HFFc6 (cell line): ENCODE results near the gene PRPF6. TPM values are rescaled to one million over a fixed set of nuclear protein-coding genes. Genes with fewer than 3 reads are reported as not detected.
A peak's percentile ranks its signal among the peaks of the same experiment; 100 is the strongest.

ENCODE experiments used
- DNase-seq: peaks from one replicate; pipeline ENCODE4 v3.0.0-alpha.2; 2018
- H3K27ac Mint-ChIP-seq: 2 replicates; pipeline ENCODE4 v1.8.0; 2020; ENCODE audit warnings: mild to moderate bottlenecking, mixed read lengths
- H3K27me3 Mint-ChIP-seq: 2 replicates; pipeline ENCODE4 v1.8.0; 2021; ENCODE audit warnings: mild to moderate bottlenecking, moderate library complexity, mixed read lengths; ENCODE audit not compliant: insufficient read depth
- H3K36me3 Mint-ChIP-seq: 2 replicates; pipeline ENCODE4 v1.8.0; 2021; ENCODE audit warnings: low read depth, mixed read lengths
- H3K4me1 Mint-ChIP-seq: 2 replicates; pipeline ENCODE4 v1.8.0; 2020; ENCODE audit warnings: low read depth, mixed read lengths
- H3K4me3 Mint-ChIP-seq: 2 replicates; pipeline ENCODE4 v1.8.0; 2020; ENCODE audit warnings: mild to moderate bottlenecking, moderate library complexity, mixed read lengths
- H3K9me3 Mint-ChIP-seq: 2 replicates; pipeline ENCODE4 v1.8.0; 2020; ENCODE audit warnings: mild to moderate bottlenecking, mixed read lengths
- total RNA-seq, 6 experiments: library from RNA; stranded (reverse); fragmentation: NEBNext Ultra II Directional; extraction: Animal tissue kit (Norgen Biotek cat#: 25700); gene quantifications; 2 replicates in 1 of 6; 3 replicates in 5 of 6; pipeline ENCODE4 v1.2.3, GENCODE V29; 2021
- TF ChIP-seq, protein P1 (sequence below): fragments of 200-600 bp; sonication (generic); IDR thresholded peaks from 2 replicates; pipeline ENCODE4 v1.5.0; 2021; ENCODE audit warnings: antibody characterized with exemption, mild to moderate bottlenecking

The PRPF6 gene
- total RNA-seq, 6 experiments from 2014 or later: 70.7 to 73.2 (median 72.9) TPM

DNA sequence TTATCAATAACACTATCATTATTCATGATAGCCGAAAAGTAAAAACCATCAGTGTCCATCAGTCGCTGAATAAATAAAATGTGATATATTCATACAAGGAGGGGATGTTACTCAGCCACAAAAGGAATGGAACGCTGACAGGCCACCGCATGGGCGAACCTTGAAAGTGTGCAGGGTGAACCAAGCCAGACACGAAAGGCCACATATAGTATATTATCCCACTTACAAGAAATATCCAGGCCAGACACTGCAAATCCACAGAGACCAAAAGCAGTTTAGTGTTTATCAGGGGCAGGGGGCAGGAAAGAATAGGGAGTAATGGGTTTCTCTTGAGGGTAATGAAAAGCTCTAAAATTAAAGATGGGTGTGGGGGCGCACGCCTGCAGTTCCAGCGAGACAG lies 62.8 kb downstream of the PRPF6 start:
- H3K27me3 Mint-ChIP-seq: peaks cover 30% of the 10 kb centered on the region

DNA sequence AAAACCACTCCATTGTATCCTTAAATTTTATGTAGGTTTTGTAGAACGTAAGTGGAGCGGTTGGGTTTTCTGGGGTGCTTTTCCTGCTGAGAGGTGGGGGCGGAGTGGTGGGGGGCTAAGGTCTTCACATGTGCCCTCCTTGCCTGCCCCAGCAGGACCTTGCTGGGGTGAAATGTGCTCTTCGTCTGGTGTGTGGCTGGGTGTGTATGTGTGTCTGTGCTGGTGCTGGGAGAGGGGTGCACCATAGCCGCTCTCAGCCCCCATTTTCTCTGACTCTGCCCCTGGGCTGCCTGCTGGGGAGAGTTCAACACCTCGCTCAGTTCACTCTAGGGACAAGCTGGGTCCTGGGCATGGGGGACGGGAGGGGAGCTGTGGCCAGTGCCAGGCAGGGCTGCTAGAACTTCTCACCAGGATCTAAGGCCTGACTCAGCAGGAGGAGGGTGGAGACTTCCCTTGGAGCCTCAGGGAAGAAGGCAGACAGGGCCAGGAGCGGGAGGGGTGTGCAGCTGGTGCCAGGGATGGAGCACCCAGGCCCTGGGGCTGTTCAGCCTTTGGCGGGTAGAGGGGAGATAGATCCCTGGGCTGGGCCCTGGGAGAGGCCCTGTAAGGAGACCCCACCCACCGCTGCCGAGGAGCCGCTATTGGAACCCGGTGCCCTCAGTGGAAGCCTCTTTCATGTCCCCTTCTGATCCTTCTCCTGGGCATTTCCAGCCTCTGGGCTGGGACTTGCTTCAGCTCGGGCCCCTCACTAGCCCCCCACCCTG lies 63.7 kb downstream of the PRPF6 start:
- Mint-ChIP-seq H3K4me3 (no peak overlapping the region), H3K9me3 (no peaks in the 10 kb centered on the region), H3K27me3 (peaks cover 31% of the 10 kb centered on the region), H3K36me3 (no peaks in the 10 kb centered on the region), H3K27ac (no peak overlapping the region), H3K4me1 (peaks cover 12% of the 10 kb centered on the region)
- TF ChIP-seq, protein P1, sequence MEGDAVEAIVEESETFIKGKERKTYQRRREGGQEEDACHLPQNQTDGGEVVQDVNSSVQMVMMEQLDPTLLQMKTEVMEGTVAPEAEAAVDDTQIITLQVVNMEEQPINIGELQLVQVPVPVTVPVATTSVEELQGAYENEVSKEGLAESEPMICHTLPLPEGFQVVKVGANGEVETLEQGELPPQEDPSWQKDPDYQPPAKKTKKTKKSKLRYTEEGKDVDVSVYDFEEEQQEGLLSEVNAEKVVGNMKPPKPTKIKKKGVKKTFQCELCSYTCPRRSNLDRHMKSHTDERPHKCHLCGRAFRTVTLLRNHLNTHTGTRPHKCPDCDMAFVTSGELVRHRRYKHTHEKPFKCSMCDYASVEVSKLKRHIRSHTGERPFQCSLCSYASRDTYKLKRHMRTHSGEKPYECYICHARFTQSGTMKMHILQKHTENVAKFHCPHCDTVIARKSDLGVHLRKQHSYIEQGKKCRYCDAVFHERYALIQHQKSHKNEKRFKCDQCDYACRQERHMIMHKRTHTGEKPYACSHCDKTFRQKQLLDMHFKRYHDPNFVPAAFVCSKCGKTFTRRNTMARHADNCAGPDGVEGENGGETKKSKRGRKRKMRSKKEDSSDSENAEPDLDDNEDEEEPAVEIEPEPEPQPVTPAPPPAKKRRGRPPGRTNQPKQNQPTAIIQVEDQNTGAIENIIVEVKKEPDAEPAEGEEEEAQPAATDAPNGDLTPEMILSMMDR: no peak
- peak; percentile 57 for DNase-seq

More for the DNA sequence above, 62.8 kb downstream of the PRPF6 start:
- Mint-ChIP-seq H3K27ac (no peak overlapping the region), H3K4me3 (no peak overlapping the region), H3K36me3 (no peaks in the 10 kb centered on the region), H3K4me1 (peaks cover 12% of the 10 kb centered on the region), H3K9me3 (no peaks in the 10 kb centered on the region)
- TF ChIP-seq, protein P1: no peak
- no peak for DNase-seq

DNA sequence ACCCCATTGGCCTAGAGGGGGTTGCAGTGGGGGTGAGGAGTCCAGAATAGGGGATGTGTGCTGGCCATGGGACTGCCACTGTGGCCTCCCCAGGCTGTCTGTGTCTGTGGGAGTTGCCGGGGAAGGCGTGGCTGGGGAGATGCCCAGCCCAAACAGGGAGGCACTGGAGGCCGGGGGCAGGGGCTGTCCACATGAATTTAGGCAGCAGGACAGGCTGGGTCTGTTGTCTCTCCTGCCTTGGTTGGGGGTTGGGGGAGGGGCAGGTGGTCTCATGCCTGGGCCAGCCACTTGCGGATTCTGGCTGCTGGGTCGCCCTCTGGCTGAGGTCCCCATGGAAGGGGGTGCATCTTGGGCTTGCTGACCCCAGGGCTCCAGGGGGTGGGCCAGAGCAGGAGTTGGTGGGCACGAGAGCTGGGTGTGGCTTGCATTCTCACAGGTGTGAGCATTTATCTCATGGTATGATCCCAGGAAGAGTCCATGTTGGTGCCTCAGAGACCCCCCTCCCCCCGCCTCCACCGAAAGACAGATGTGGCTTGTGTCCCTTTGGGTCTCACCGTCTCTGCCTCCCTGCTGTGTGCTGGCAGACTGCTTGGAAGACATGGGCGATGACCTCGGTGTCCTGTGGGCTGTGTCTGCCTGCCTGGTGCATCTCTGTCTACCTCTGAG lies 64.5 kb downstream of the PRPF6 start:
- no peak overlapping the region for H3K27ac Mint-ChIP-seq
- TF ChIP-seq, protein P1: no peak
- no peaks in the 10 kb centered on the region for H3K36me3 Mint-ChIP-seq
- no peaks in the 10 kb centered on the region for H3K9me3 Mint-ChIP-seq
- H3K4me3 Mint-ChIP-seq: no peak overlapping the region
- peaks cover 25% of the 10 kb centered on the region for H3K27me3 Mint-ChIP-seq
- DNase-seq: no peak
- H3K4me1 Mint-ChIP-seq: peaks cover 12% of the 10 kb centered on the region

DNA sequence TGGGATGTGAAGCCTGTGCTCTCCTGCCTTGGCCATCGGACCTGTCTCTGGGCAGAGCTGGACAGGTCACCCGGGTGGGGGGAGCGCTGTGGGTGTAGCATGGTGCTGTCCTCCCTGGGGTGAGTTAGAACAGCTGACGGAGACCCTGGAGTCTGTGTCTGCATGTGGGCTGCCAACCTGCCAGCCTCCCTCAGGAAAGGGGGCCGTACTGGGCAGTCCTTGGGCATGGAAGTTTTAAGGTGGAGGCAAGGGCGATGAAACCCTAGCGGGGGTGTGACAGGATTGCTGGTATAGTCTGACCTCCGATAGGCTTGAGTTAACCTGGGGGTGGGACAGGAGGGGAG lies 66.1 kb downstream of the PRPF6 start:
- H3K9me3 Mint-ChIP-seq: no peaks in the 10 kb centered on the region
- no peaks in the 10 kb centered on the region for H3K36me3 Mint-ChIP-seq
- peaks cover 15% of the 10 kb centered on the region for H3K27me3 Mint-ChIP-seq
- H3K27ac Mint-ChIP-seq: no peak overlapping the region
- TF ChIP-seq, protein P1: no peak
- no peak overlapping the region for H3K4me3 Mint-ChIP-seq
- peaks cover 12% of the 10 kb centered on the region for H3K4me1 Mint-ChIP-seq
- no peak for DNase-seq

DNA sequence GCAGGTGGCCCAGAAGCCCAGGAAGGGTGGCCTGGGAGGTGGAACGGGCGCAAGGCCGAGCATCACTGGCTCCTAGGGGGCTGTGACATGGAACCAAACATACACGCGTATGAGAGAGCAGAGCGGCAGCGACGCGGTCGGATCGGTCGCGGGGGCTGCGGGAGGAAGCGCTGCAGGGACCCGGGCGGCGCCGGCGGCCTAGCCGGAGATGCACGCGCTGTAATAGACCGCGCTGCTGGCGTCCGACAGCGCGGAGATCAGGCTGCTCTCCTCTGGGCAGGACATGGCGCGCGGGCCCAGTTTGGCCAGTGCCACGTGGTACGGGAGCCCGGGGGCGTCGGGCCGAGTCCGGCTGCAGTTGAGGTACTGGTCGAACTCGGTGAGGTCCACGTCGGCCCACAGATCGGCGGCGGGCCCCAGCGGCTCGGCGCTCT lies 67.1 kb downstream of the PRPF6 start:
- Mint-ChIP-seq H3K4me3 (no peak overlapping the region), H3K27ac (no peak overlapping the region), H3K27me3 (peaks cover 15% of the 10 kb centered on the region)

More for the DNA sequence above, 67.1 kb downstream of the PRPF6 start:
- TF ChIP-seq, protein P1: no peak
- Mint-ChIP-seq H3K36me3 (no peaks in the 10 kb centered on the region), H3K4me1 (peaks cover 12% of the 10 kb centered on the region), H3K9me3 (no peaks in the 10 kb centered on the region)
- DNase-seq: no peak
